PC-3 (cell line): ENCODE data around the gene QPCT. TPM values are rescaled to one million over a fixed set of nuclear protein-coding genes. Genes with fewer than 3 reads are reported as not detected.

Source experiments
- ATAC-seq: fragments of 200-7000 bp; cut with Tn5 transposase; 2 replicates; pipeline ENCODE4 v1.9.1; 2020; ENCODE audit warnings: mild to moderate bottlenecking, moderate library complexity
- BruUV-seq: library from RNA; stranded (reverse); fragments of 400-500 nt; replicated peaks from 2 replicates; lab custom pipeline; 2021; lab: Mats Ljungman, UMichigan
- CTCF ChIA-PET: fragments of 300-600 bp; sonication (Branson Sonifier 250); formaldehyde crosslinking; loops from one replicate; lab custom pipeline; 2022; ENCODE audit warnings: antibody characterized with exemption; lab: Charles Lee
- POLR2A ChIA-PET: fragments of 300-600 bp; sonication (Branson Sonifier 250); formaldehyde crosslinking; loops from one replicate; lab custom pipeline; 2022; ENCODE audit warnings: antibody characterized with exemption; ENCODE audit not compliant: unreplicated experiment; lab: Charles Lee
- DNase-seq: peaks from one replicate; pipeline ENCODE4 v3.0.0-alpha.2; 2015
- H2AFZ ChIP-seq: fragments of 300-600 bp; sonication (generic); 2 replicates; pipeline ENCODE4 v1.6.0; 2016; ENCODE audit warnings: antibody characterized with exemption, low read length
- H3F3A ChIP-seq: fragments of 300-600 bp; sonication (generic); one replicate; pipeline ENCODE4 v1.6.0; 2017; ENCODE audit warnings: antibody characterized with exemption, low read length, control low read depth, mild to moderate bottlenecking; ENCODE audit not compliant: unreplicated experiment
- H3K27ac ChIP-seq: fragments of 300-600 bp; sonication (generic); 2 replicates; pipeline ENCODE4 v1.5.1; 2016; ENCODE audit warnings: mild to moderate bottlenecking, low read length
- H3K27me3 ChIP-seq: fragments of 300-600 bp; sonication (generic); 2 replicates; pipeline ENCODE4 v1.6.1; 2016; ENCODE audit warnings: low read length, mixed read lengths
- H3K36me3 ChIP-seq: fragments of 300-600 bp; sonication (generic); 2 replicates; pipeline ENCODE4 v1.6.1; 2016; ENCODE audit warnings: low read depth, mixed run types, low read length, mixed read lengths
- H3K4me1 ChIP-seq: fragments of 300-600 bp; sonication (generic); 2 replicates; pipeline ENCODE4 v1.5.1; 2016; ENCODE audit warnings: low read length; ENCODE audit not compliant: insufficient read depth
- H3K4me2 ChIP-seq: fragments of 300-600 bp; sonication (generic); 2 replicates; pipeline ENCODE4 v1.6.0; 2016; ENCODE audit warnings: low read length
- H3K4me3 ChIP-seq: fragments of 300-600 bp; sonication (generic); 2 replicates; pipeline ENCODE4 v1.5.1; 2016; ENCODE audit warnings: mild to moderate bottlenecking, low read length, mixed read lengths
- H3K79me2 ChIP-seq: fragments of 300-600 bp; sonication (generic); 2 replicates; pipeline ENCODE4 v1.6.1; 2017; ENCODE audit warnings: low read length, mixed read lengths
- H3K9ac ChIP-seq: fragments of 300-600 bp; sonication (generic); 2 replicates; pipeline ENCODE4 v1.6.0; 2016; ENCODE audit warnings: mild to moderate bottlenecking, low read length
- H3K9me2 ChIP-seq: fragments of 300-600 bp; sonication (generic); replicated peaks from 2 replicates; pipeline ENCODE4 v1.6.1; 2016; ENCODE audit warnings: mixed run types, low read length, mixed read lengths
- H3K9me3 ChIP-seq: fragments of 300-600 bp; sonication (generic); 2 replicates; pipeline ENCODE4 v1.6.1; 2016; ENCODE audit warnings: low read length, mixed read lengths
- H4K20me1 ChIP-seq: fragments of 300-600 bp; sonication (generic); 2 replicates; pipeline ENCODE4 v1.6.1; 2016; ENCODE audit warnings: low read length, mixed read lengths
- CTCF ChIP-seq: fragments of 300-600 bp; sonication (generic); conservative IDR thresholded peaks from 2 replicates; pipeline ENCODE4 v1.5.1; 2017; ENCODE audit warnings: antibody characterized with exemption, low read depth, mild to moderate bottlenecking, low read length
- EZH2 ChIP-seq: fragments of 300-600 bp; sonication (generic); IDR thresholded peaks from one replicate; pipeline ENCODE4 v1.6.1; 2017; ENCODE audit warnings: antibody characterized with exemption, mild to moderate bottlenecking, low read length; ENCODE audit not compliant: unreplicated experiment
- EZH2phosphoT487 ChIP-seq: fragments of 300-600 bp; sonication (generic); IDR thresholded peaks from 2 replicates; pipeline ENCODE4 v1.6.1; 2018; ENCODE audit warnings: mild to moderate bottlenecking, antibody characterized with exemption, low read length, borderline replicate concordance
- intact Hi-C: fragments of 100-400 bp; cut with micrococcal nuclease; formaldehyde crosslinking; loops from 2 replicates; pipeline ENCODE4 v1.9.0; 2023
- total RNA-seq: library from RNA; depleted of rRNA; stranded (reverse); fragments of >200 nt; gene quantifications from 2 replicates; pipeline ENCODE4 v1.2.3, GENCODE V29; 2014

Gene QPCT
- total RNA-seq, 1 experiment from 2014 or later, result not detected

- no peak for ATAC-seq
- Histone ChIP-seq H3K36me3 (no peaks in the 10 kb centered on the region), H3K4me2 (no peak overlapping the region), H3K79me2 (no peaks in the 10 kb centered on the region), H3K4me1 (peaks cover 19% of the 10 kb centered on the region), H3F3A (no peaks in the 10 kb centered on the region), H2AFZ (no peak overlapping the region), H3K4me3 (no peak overlapping the region), H4K20me1 (no peaks in the 10 kb centered on the region), H3K27ac (no peak overlapping the region), H3K9ac (no peak overlapping the region), H3K9me2 (no peaks in the 10 kb centered on the region), H3K9me3 (no peaks in the 10 kb centered on the region), H3K27me3 (no peaks in the 10 kb centered on the region)
- CTCF ChIA-PET, result interaction anchor here (1.0 to 2.8 kb wide), 3 partner anchors 438 to 482 kb away, joined by 4 to 38 read pairs (median 29); no protein-coding TSS in a partner anchor
- no TSS peak for BruUV-seq
- DNase-seq, result no peak
- POLR2A ChIA-PET, result no interaction called here
- intact Hi-C loops, result loop anchor here (5.0 to 10.0 kb wide), 3 partner anchors 68 to 880 kb away; no protein-coding TSS in a partner anchor
- no peak for TF ChIP-seq CTCF
- TF ChIP-seq EZH2phosphoT487, result no peak
- TF ChIP-seq EZH2, result no peak
Measured at GRCh38 chr2:37394796-37395555, 50.5 kb downstream of the QPCT start.

GRCh38 chr2:37396890-37397565 lies 52.6 kb downstream of the QPCT start:
- BruUV-seq, result no TSS peak
- Histone ChIP-seq H2AFZ (no peak overlapping the region), H4K20me1 (no peaks in the 10 kb centered on the region), H3K36me3 (no peaks in the 10 kb centered on the region), H3K4me1 (peaks cover 3% of the 10 kb centered on the region; the same call in 1 of the 2 replicates), H3K9me3 (no peaks in the 10 kb centered on the region), H3K4me3 (no peak overlapping the region), H3F3A (no peaks in the 10 kb centered on the region), H3K9me2 (no peaks in the 10 kb centered on the region), H3K4me2 (no peak overlapping the region), H3K79me2 (no peaks in the 10 kb centered on the region), H3K27ac (no peak overlapping the region), H3K27me3 (no peaks in the 10 kb centered on the region), H3K9ac (no peak overlapping the region)
- no peak for DNase-seq
- CTCF ChIA-PET, result interaction anchor here (0.7 to 2.8 kb wide), 3 partner anchors 138 to 480 kb away, joined by 3 to 38 read pairs (median 29); no protein-coding TSS in a partner anchor
- POLR2A ChIA-PET, result no interaction called here
- TF ChIP-seq EZH2 (no peak), CTCF (no peak), EZH2phosphoT487 (no peak)
- ATAC-seq, result no peak
- intact Hi-C loops, result loop anchor here (1.0 to 10.0 kb wide), 4 partner anchors 435 to 878 kb away; no protein-coding TSS in a partner anchor
